ENCODE results near the gene ADGRG6.

DNA sequence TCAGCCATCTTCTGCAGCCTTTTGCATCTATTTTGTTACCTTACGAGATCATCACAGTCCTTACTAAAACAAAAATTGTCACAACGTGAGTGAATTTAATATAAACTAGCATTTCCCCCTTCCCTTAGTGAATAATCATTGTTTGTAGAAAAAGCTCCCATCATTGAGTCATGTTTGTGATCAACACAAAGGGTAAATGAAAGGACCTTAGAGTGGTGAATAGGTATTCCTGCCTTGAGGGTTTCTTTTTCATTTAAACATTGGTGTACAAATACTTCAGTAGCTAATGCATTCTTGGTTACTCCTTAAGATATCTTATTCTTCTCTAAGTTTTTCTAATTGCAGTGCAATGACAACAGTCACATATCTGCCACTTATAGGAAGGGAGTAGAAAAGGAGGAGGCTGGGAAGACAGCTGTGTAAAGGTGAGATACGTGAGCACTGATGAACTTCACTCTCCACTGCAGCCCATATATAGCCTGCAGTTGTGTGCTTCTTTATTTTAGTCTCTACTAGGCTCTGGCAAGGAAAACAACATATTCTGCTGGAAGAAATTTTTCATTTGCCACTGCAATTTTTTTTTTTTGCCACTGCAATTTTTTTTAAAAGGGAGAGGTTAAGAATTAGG is 27.8 kb downstream of the ADGRG6 start:
- TF ChIP-seq ZNF549 (tag by site-specific recombination; IDR thresholded peaks at IDR 0.05) (no peak), KLF7 (tag by site-specific recombination; IDR thresholded peaks at IDR 0.05; ENCODE audit: borderline replicate concordance) (no peak), ZNF629 (tag by site-specific recombination; IDR thresholded peaks at IDR 0.05) (no peak), YY1 (tag by site-specific recombination; IDR thresholded peaks at IDR 0.05) (no peak), ZNF248 (tag by site-specific recombination; IDR thresholded peaks at IDR 0.05) (no peak), SETDB1 (IDR thresholded peaks at IDR 0.05; ENCODE audit: insufficient read length, low read length) (no peak), ZNF596 (tag by site-specific recombination; IDR thresholded peaks at IDR 0.05) (no peak)
- TF ChIP-seq, protein P1, sequence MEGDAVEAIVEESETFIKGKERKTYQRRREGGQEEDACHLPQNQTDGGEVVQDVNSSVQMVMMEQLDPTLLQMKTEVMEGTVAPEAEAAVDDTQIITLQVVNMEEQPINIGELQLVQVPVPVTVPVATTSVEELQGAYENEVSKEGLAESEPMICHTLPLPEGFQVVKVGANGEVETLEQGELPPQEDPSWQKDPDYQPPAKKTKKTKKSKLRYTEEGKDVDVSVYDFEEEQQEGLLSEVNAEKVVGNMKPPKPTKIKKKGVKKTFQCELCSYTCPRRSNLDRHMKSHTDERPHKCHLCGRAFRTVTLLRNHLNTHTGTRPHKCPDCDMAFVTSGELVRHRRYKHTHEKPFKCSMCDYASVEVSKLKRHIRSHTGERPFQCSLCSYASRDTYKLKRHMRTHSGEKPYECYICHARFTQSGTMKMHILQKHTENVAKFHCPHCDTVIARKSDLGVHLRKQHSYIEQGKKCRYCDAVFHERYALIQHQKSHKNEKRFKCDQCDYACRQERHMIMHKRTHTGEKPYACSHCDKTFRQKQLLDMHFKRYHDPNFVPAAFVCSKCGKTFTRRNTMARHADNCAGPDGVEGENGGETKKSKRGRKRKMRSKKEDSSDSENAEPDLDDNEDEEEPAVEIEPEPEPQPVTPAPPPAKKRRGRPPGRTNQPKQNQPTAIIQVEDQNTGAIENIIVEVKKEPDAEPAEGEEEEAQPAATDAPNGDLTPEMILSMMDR (tag by site-specific recombination; IDR thresholded peaks at IDR 0.05) = no peak
- TF ChIP-seq, protein P2, sequence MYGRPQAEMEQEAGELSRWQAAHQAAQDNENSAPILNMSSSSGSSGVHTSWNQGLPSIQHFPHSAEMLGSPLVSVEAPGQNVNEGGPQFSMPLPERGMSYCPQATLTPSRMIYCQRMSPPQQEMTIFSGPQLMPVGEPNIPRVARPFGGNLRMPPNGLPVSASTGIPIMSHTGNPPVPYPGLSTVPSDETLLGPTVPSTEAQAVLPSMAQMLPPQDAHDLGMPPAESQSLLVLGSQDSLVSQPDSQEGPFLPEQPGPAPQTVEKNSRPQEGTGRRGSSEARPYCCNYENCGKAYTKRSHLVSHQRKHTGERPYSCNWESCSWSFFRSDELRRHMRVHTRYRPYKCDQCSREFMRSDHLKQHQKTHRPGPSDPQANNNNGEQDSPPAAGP (tag by site-specific recombination; IDR thresholded peaks at IDR 0.05) = no peak
- TF ChIP-seq, protein P3, sequence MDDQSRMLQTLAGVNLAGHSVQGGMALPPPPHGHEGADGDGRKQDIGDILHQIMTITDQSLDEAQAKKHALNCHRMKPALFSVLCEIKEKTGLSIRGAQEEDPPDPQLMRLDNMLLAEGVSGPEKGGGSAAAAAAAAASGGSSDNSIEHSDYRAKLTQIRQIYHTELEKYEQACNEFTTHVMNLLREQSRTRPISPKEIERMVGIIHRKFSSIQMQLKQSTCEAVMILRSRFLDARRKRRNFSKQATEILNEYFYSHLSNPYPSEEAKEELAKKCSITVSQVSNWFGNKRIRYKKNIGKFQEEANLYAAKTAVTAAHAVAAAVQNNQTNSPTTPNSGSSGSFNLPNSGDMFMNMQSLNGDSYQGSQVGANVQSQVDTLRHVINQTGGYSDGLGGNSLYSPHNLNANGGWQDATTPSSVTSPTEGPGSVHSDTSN (CRISPR knock-in tag; IDR thresholded peaks at IDR 0.05) = no peak
- TF ChIP-seq, protein P4, sequence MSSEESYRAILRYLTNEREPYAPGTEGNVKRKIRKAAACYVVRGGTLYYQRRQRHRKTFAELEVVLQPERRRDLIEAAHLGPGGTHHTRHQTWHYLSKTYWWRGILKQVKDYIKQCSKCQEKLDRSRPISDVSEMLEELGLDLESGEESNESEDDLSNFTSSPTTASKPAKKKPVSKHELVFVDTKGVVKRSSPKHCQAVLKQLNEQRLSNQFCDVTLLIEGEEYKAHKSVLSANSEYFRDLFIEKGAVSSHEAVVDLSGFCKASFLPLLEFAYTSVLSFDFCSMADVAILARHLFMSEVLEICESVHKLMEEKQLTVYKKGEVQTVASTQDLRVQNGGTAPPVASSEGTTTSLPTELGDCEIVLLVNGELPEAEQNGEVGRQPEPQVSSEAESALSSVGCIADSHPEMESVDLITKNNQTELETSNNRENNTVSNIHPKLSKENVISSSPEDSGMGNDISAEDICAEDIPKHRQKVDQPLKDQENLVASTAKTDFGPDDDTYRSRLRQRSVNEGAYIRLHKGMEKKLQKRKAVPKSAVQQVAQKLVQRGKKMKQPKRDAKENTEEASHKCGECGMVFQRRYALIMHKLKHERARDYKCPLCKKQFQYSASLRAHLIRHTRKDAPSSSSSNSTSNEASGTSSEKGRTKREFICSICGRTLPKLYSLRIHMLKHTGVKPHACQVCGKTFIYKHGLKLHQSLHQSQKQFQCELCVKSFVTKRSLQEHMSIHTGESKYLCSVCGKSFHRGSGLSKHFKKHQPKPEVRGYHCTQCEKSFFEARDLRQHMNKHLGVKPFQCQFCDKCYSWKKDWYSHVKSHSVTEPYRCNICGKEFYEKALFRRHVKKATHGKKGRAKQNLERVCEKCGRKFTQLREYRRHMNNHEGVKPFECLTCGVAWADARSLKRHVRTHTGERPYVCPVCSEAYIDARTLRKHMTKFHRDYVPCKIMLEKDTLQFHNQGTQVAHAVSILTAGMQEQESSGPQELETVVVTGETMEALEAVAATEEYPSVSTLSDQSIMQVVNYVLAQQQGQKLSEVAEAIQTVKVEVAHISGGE (tag by site-specific recombination; conservative IDR thresholded peaks at IDR 0.05; ENCODE audit: low read depth) = no peak
